ENCODE results near the gene FBF1. TPM values are rescaled to one million over a fixed set of nuclear protein-coding genes. Genes with fewer than 3 reads are reported as not detected.
A peak's percentile ranks its signal among the peaks of the same experiment; 100 is the strongest.

The FBF1 gene
- total RNA-seq, 4 donors from 2014 or later: 17.8 to 57.5 (median 27.9) TPM

GRCh38 chr17:75878174-75878998 lies 62.5 kb downstream of the FBF1 start, which contains the start of gene TRIM47:
Gene TRIM47, minus strand, starts transcription at chr17:75878581. Its CDS starts 33 bp downstream, at chr17:75878548.
- no peaks in the 10 kb centered on the region for H3K27me3 ChIP-seq
- peaks cover 76% of the 10 kb centered on the region for H3K4me1 ChIP-seq
- peaks cover 19% of the 10 kb centered on the region for H3K36me3 ChIP-seq
- WGBS: 1% methylated on average over 55 of the region's 87 CpGs
- H3K9me3 ChIP-seq: no peaks in the 10 kb centered on the region
- TF ChIP-seq POLR2A (IDR thresholded peaks at IDR 0.05) (peak in 1 of 2 donors; percentile 58), POLR2AphosphoS5 (IDR thresholded peaks at IDR 0.05) (peak in 1 of 3 donors; percentile 19), EP300 (IDR thresholded peaks at IDR 0.05) (no peak)
- TF ChIP-seq, protein P1, sequence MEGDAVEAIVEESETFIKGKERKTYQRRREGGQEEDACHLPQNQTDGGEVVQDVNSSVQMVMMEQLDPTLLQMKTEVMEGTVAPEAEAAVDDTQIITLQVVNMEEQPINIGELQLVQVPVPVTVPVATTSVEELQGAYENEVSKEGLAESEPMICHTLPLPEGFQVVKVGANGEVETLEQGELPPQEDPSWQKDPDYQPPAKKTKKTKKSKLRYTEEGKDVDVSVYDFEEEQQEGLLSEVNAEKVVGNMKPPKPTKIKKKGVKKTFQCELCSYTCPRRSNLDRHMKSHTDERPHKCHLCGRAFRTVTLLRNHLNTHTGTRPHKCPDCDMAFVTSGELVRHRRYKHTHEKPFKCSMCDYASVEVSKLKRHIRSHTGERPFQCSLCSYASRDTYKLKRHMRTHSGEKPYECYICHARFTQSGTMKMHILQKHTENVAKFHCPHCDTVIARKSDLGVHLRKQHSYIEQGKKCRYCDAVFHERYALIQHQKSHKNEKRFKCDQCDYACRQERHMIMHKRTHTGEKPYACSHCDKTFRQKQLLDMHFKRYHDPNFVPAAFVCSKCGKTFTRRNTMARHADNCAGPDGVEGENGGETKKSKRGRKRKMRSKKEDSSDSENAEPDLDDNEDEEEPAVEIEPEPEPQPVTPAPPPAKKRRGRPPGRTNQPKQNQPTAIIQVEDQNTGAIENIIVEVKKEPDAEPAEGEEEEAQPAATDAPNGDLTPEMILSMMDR (IDR thresholded peaks at IDR 0.05): peak in 1 of 2 donors; percentile 24
- peak within 1 kb of the TSS; percentile 98 for H3K27ac ChIP-seq
- H3K4me3 ChIP-seq: peak within 1 kb of the TSS; percentile 82
- peak in 1 of 2 donors; percentile 86 for DNase-seq (ENCODE audit: low spot score in 2 of 2)

DNA sequence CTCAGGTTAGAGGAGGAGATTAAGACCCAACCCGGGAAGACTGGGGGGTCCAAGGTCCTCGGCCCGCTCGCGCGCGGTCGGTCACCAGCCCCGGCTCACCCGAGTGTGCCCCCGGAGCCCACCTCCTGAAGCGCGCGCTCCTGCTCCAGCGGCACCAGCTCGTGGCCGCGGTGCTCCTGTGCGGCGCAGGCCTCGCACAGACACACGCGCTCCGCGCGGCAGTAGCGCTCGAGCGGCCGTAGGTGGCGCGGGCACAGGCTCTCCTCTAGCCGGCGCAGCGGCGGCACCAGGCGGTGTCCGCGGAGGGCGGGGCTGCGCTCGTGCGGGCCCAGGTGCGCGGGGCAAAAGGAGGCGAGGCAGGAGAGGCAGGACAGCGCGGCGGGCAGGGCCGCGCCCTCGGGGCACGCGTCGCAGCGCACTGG lies 63.1 kb downstream of the FBF1 start:
- peaks cover 78% of the 10 kb centered on the region for H3K4me1 ChIP-seq
- 0% methylated on average over 21 of the region's 56 CpGs for WGBS
- no peak for DNase-seq (ENCODE audit: low spot score in 2 of 2)

GRCh38 chr17:75876938-75877751 lies 63.7 kb downstream of the FBF1 start:
- H3K27me3 ChIP-seq: no peaks in the 10 kb centered on the region
- H3K36me3 ChIP-seq: peaks cover 19% of the 10 kb centered on the region
- 2% methylated on average over 13 of the region's 41 CpGs for WGBS
- peak overlapping the region; percentile 82 for H3K4me3 ChIP-seq
- peak; percentile 95 to 96 for DNase-seq (ENCODE audit: low spot score in 2 of 2)
- peaks cover 78% of the 10 kb centered on the region for H3K4me1 ChIP-seq
- no peaks in the 10 kb centered on the region for H3K9me3 ChIP-seq
- TF ChIP-seq POLR2A (IDR thresholded peaks at IDR 0.05): peak in 1 of 2 donors; percentile 56
- TF ChIP-seq POLR2AphosphoS5 (IDR thresholded peaks at IDR 0.05): peak in 2 of 3 donors; percentile 66 to 84
- no peak for TF ChIP-seq EP300 (IDR thresholded peaks at IDR 0.05)
- peak overlapping the region; percentile 98 for H3K27ac ChIP-seq

More for the DNA sequence above, 63.1 kb downstream of the FBF1 start:
- peak in 2 of 3 donors; percentile 13 to 20 for TF ChIP-seq POLR2AphosphoS5 (IDR thresholded peaks at IDR 0.05)
- no peak for TF ChIP-seq POLR2A (IDR thresholded peaks at IDR 0.05)
- no peak for TF ChIP-seq EP300 (IDR thresholded peaks at IDR 0.05)
- TF ChIP-seq, protein P1 (IDR thresholded peaks at IDR 0.05): peak; percentile 27 to 70
- Histone ChIP-seq H3K27ac (peak overlapping the region; percentile 98), H3K4me3 (peak overlapping the region; percentile 82), H3K27me3 (no peaks in the 10 kb centered on the region), H3K9me3 (no peaks in the 10 kb centered on the region), H3K36me3 (peaks cover 19% of the 10 kb centered on the region)

DNA sequence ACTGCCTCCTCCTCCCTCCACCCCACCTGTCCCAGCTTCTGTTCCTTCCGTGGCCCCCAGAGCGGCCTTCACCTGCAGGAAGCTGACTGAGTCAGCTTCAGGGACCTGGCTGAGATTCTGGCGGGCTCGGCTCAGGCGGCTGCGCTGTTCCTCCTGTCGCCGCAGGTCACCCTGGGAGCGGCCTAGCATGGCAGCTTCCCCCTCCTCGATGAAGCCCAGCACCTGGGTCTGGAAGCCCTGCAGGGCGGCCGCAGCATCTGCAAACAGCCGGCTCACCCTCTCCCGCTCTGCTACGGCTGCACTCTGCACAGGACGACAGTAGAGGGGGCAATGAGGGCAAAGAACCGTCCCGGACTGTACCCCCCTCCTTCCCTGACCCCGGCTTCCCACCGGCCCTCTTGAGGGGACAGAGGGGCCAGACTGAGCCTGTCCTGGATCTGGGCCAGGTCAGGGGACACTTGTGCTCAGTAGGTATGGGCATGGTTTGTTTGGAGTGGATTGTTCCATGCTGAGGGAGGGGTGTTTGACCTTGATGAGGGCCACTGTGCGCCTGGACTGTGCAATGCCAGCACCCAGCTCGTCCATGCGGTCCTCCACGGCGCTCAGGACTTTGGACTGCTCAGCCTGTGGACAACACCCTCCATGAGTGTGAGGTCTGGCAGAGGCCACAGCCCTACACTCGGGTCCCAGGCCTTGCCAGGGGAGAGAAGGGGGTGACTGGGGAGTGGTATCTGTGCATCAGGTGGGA lies 64.5 kb downstream of the FBF1 start:
- Histone ChIP-seq H3K4me3 (peak overlapping the region; percentile 82), H3K4me1 (peaks cover 78% of the 10 kb centered on the region), H3K36me3 (peaks cover 19% of the 10 kb centered on the region), H3K27me3 (no peaks in the 10 kb centered on the region), H3K27ac (peak overlapping the region; percentile 98), H3K9me3 (no peaks in the 10 kb centered on the region)
- no peak for DNase-seq (ENCODE audit: low spot score in 2 of 2)
- no peak for TF ChIP-seq POLR2A (IDR thresholded peaks at IDR 0.05)
- no peak for TF ChIP-seq EP300 (IDR thresholded peaks at IDR 0.05)
- TF ChIP-seq, protein P1 (IDR thresholded peaks at IDR 0.05): peak in 1 of 2 donors; percentile 4
- WGBS: 8% methylated on average over 10 of the region's 26 CpGs

DNA sequence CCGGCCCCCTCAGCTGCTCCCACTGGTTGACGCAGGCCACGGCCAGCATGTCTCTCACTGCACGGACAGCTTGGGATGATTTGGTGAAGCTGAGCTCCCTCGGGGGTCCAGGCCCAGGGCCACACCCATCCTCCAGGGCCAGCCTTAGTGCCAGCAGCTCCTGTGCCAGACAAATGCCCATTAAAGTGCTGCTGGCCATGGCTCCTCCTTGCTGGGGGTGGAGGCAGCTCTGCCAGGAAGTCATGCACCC lies 65.0 kb downstream of the FBF1 start:
- H3K9me3 ChIP-seq: no peaks in the 10 kb centered on the region
- peaks cover 19% of the 10 kb centered on the region for H3K36me3 ChIP-seq
- H3K27me3 ChIP-seq: no peaks in the 10 kb centered on the region
- H3K4me1 ChIP-seq: peaks cover 78% of the 10 kb centered on the region
- peak overlapping the region; percentile 98 for H3K27ac ChIP-seq
- WGBS: 12% methylated on average over 3 of the region's 5 CpGs
- peak overlapping the region; percentile 82 for H3K4me3 ChIP-seq
- no peak for TF ChIP-seq POLR2A (IDR thresholded peaks at IDR 0.05)
- TF ChIP-seq EP300 (IDR thresholded peaks at IDR 0.05): no peak
- TF ChIP-seq, protein P1 (IDR thresholded peaks at IDR 0.05): no peak
- TF ChIP-seq POLR2AphosphoS5 (IDR thresholded peaks at IDR 0.05): peak in 2 of 3 donors; percentile 33 to 62
- no peak for DNase-seq (ENCODE audit: low spot score in 2 of 2)

Data from suprapubic skin (tissue), 4 donors.